ENCODE results near the gene SIRT6.
"Not testable (repeated sequence)": the region's sequence is repeated elsewhere in the genome, so short reads cannot be mapped to it uniquely, and the experiment has no call there.

SIRT6 gene

GRCh38 chr19:4136680-4137088, 45.7 kb downstream of the SIRT6 start:
- DNase-seq (ENCODE audit: low read depth in 3 of 3), result no peak

- DNase-seq (ENCODE audit: low read depth in 3 of 3), result not testable (repeated sequence)
Observed at GRCh38 chr19:4135386-4135785, 47.0 kb downstream of the SIRT6 start.

GRCh38 chr19:4134351-4134750, 48.0 kb downstream of the SIRT6 start:
- no peak for DNase-seq (ENCODE audit: low read depth in 3 of 3)

- DNase-seq (ENCODE audit: low read depth in 3 of 3), result no peak
Observed at GRCh38 chr19:4130744-4131438, 51.5 kb downstream of the SIRT6 start.

GRCh38 chr19:4129050-4129449, 53.3 kb downstream of the SIRT6 start:
- not testable (repeated sequence) for DNase-seq (ENCODE audit: low read depth in 3 of 3)

- DNase-seq (ENCODE audit: low read depth in 3 of 3), result not testable (repeated sequence)
Observed at GRCh38 chr19:4127322-4127721, 55.0 kb downstream of the SIRT6 start.

GRCh38 chr19:4124638-4125037, 57.7 kb downstream of the SIRT6 start:
- DNase-seq (ENCODE audit: low read depth in 3 of 3), result no peak
